ENCODE measurements around the gene TEAD3. TPM values are rescaled to one million over a fixed set of nuclear protein-coding genes. Genes with fewer than 3 reads are reported as not detected.
"Not testable (repeated sequence)": the region's sequence is repeated elsewhere in the genome, so short reads cannot be mapped to it uniquely, and the experiment has no call there.

TEAD3 gene
- total RNA-seq, 1 donor from 2014 or later, result 20.5 TPM

GRCh38 chr6:35436071-35436857 lies 60.6 kb downstream of the TEAD3 start:
- no peak for DNase-seq (ENCODE audit: low spot score)
- no peak for ATAC-seq
- intact Hi-C loops (cut with DNase I), result no loop called here

GRCh38 chr6:35435074-35435837 lies 61.6 kb downstream of the TEAD3 start:
- DNase-seq (ENCODE audit: low spot score), result no peak
- intact Hi-C loops (cut with DNase I), result no loop called here

GRCh38 chr6:35432702-35433101 lies 64.2 kb downstream of the TEAD3 start:
- ATAC-seq; intact Hi-C loops (cut with DNase I); DNase-seq (ENCODE audit: low spot score): not testable (repeated sequence)

More at GRCh38 chr6:35435074-35435837, 61.6 kb downstream of the TEAD3 start:
- ATAC-seq, result no peak

GRCh38 chr6:35432291-35432690 lies 64.6 kb downstream of the TEAD3 start:
- DNase-seq (ENCODE audit: low spot score) (no peak), ATAC-seq (no peak)
- intact Hi-C loops (cut with DNase I), result no loop called here

- ATAC-seq, result no peak
- intact Hi-C loops (cut with DNase I), result no loop called here
- DNase-seq (ENCODE audit: low spot score), result no peak
Observed at GRCh38 chr6:35429463-35429862, 67.4 kb downstream of the TEAD3 start.

- intact Hi-C loops (cut with DNase I), result no loop called here
- ATAC-seq, result no peak
- no peak for DNase-seq (ENCODE audit: low spot score)
Observed at GRCh38 chr6:35428421-35429149, 68.3 kb downstream of the TEAD3 start.

- DNase-seq (ENCODE audit: low spot score), result no peak
- ATAC-seq, result no peak
- intact Hi-C loops (cut with DNase I), result no loop called here
Observed at GRCh38 chr6:35427851-35428321, 69.0 kb downstream of the TEAD3 start.

- ATAC-seq (peak; percentile 12), DNase-seq (ENCODE audit: low spot score) (no peak)
- intact Hi-C loops (cut with DNase I), result no loop called here
Observed at GRCh38 chr6:35427435-35427834, 69.4 kb downstream of the TEAD3 start.

GRCh38 chr6:35426074-35426473 lies 70.8 kb downstream of the TEAD3 start:
- intact Hi-C loops (cut with DNase I), result no loop called here
- DNase-seq (ENCODE audit: low spot score), result no peak
- peak; percentile 64 for ATAC-seq

GRCh38 chr6:35425284-35425683 lies 71.6 kb downstream of the TEAD3 start:
- no peak for ATAC-seq
- no peak for DNase-seq (ENCODE audit: low spot score)
- intact Hi-C loops (cut with DNase I), result no loop called here

Small RNAs within 50 kb of the gene (microRNA-seq; reads per million reads assigned to microRNA genes)
- gene MIR7111, result not detected

Other genes starting within 250 kb of the TEAD3 start
- gene ZNF76, start 237.3 kb downstream of the TEAD3 start, total RNA-seq, result 45.8 TPM
- 11.6 TPM for gene DEF6, start 199.3 kb downstream of the TEAD3 start, total RNA-seq
- gene PPARD, start 154.5 kb downstream of the TEAD3 start, total RNA-seq, result 26.7 TPM
- 6.4 TPM for gene FANCE, start 44.7 kb downstream of the TEAD3 start, total RNA-seq
- gene RPL10A, start 28.7 kb downstream of the TEAD3 start, total RNA-seq, result 813 TPM
- not detected for gene TULP1, start 15.8 kb upstream of the TEAD3 start, total RNA-seq
- gene FKBP5, start 191.8 kb upstream of the TEAD3 start, total RNA-seq, result 23.6 TPM
- 0.80 TPM for gene ARMC12, start 240.0 kb upstream of the TEAD3 start, total RNA-seq

Measured in sciatic nerve (tissue), 2 donors.